HG02798 (cell line): ENCODE data around the gene ADH7.
A peak's percentile ranks its signal among the peaks of the same experiment; 100 is the strongest.
"Not testable (repeated sequence)": the region's sequence is repeated elsewhere in the genome, so short reads cannot be mapped to it uniquely, and the experiment has no call there.

Experiments used
- ATAC-seq: cut with Tn5 transposase; IDR thresholded peaks from one replicate; pipeline ENCODE4 v1.9.1; 2021; ENCODE audit warnings: mild to moderate bottlenecking; ENCODE audit not compliant: unreplicated experiment, poor library complexity

Gene ADH7

GRCh38 chr4:99430106-99430505 is 5.0 kb downstream of the ADH7 start:
- no peak for ATAC-seq

GRCh38 chr4:99417125-99417524 is 18.0 kb downstream of the ADH7 start:
- ATAC-seq: no peak

- ATAC-seq: not testable (repeated sequence)
These were observed 19.4 kb downstream of the ADH7 start for GRCh38 chr4:99415762-99416161.

GRCh38 chr4:99414902-99415301 is 20.2 kb downstream of the ADH7 start:
- ATAC-seq: not testable (repeated sequence)

DNA sequence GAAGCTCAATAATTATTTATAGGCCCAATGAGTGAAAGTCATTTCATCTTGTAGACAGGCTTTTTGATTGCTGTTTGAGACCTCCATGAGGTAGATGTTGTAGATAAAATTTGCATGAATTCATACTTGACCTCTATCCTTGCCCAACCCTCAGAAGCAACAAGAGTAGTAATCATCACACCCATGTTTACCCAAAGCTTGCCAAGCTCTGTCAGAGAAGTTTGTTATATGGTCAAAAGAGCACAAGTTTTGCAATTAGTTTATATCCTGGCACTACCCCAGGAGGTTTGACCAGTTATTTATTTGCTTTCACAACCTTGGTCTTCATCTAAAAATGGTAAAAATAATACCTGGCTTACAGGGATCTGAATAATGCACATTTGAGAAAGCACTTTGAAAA is 20.7 kb downstream of the ADH7 start:
- ATAC-seq: no peak

- ATAC-seq: no peak
These were observed 22.0 kb downstream of the ADH7 start for GRCh38 chr4:99413140-99413539.

- no peak for ATAC-seq
These were observed 24.1 kb downstream of the ADH7 start for GRCh38 chr4:99411041-99411440.

DNA sequence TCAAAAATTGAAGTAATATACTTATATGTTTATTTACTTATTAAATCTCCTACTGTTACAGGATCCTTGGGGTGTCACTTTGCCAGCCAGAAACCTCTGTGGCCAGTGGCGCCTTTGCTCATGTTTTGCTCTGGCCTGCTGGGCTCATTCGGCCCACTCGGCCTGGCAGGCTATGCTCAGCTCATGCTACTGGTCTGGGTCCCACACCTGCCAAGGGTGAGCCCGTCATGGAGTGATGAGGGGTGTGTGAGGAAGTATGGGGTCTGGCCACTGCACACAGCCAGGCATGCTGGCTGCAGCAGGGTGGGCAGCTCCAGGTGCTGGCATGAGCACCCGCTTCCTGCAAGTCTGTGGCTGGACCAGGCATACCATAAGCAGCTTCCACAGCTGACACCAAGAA is 25.1 kb downstream of the ADH7 start:
- no peak for ATAC-seq

GRCh38 chr4:99408346-99408745 is 26.8 kb downstream of the ADH7 start:
- no peak for ATAC-seq

GRCh38 chr4:99405433-99406115 is 29.6 kb downstream of the ADH7 start:
- ATAC-seq: peak; percentile 24

DNA sequence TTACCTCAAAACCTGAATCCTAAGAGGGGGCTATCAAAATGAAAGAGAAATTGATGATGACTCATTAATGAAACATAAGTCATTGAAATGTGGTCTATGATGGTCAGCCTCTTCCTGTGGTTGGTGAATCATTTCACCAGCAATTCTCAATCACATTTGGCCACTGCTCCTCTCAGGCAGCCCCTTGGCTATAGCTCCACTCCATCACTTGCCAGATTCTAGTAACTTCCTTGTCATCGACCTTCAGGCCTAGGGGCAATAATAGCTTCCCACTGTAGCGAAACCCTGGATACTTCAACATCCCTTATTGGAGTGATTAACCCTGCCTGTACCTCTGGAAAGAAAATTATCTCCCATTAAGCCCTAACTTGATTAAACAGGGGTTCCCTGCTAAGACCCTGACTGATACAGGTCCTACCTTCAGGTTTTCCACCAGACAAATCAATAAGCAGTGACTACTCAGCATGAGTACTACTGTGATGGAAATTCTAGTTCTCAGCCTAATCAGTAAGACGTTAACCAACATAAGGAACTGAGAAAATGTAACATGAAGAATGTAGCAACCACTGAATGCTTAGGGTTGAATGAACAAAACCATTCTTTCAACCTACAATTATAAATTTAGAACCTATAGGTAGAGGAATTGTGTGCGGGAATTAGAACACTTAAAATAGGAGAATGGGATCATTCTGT is 30.4 kb downstream of the ADH7 start:
- peak; percentile 83 for ATAC-seq

DNA sequence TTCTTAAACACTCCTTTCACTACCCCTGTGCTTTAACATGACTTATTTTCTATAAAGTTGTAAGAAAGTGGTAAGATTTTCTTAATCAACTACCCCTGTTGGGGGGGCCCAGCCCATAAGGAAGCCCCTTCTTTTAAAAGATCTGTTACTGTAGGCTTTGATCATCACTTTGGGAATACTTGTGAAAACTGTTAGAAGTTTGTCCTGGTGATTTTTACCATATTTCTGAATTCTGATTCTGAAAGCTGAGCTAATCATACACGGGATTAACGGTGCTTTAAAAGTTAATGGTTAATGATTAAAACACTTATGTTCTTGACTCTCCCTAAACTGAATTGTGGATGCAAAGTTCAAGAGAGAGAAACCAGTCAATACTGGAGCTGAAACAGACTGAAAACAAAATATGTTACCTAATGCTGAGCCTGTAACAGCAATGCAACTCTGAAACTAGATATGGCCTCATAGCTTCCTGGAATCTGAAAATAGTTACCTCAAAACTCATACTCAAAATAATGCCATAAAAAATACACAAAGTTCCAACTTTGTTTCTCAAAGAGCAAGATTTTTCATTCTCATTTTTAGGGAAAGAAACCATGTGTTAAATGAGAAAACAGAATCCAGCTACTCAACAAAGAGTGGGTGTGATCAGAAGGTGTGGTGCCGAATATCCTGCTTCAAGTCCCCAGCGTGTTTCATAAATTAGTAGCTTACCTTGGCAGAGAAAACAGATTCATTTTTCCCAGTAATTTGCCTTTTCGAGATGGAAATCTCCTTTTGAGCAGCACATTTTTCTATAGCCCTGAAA is 31.6 kb downstream of the ADH7 start:
- ATAC-seq: peak; percentile 75

DNA sequence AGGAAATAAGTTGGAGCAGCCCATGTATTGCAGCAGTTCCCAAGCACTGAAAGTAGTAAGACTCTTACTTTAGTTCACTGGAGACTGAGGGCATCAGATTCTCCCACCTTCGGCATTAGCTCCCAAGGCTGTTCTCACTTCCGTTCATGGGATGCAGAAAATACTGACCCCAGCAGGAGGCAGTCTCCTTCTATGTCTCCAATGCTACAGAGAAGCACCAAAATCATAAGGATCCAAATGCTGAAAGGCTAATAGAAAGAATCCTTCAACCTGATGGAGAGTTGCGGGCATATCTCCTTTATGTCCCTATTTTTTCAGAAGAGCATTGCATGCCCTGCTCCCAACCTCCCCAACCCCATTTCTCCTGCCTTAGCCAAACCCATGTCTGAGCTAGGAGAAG is 32.4 kb downstream of the ADH7 start:
- ATAC-seq: no peak

DNA sequence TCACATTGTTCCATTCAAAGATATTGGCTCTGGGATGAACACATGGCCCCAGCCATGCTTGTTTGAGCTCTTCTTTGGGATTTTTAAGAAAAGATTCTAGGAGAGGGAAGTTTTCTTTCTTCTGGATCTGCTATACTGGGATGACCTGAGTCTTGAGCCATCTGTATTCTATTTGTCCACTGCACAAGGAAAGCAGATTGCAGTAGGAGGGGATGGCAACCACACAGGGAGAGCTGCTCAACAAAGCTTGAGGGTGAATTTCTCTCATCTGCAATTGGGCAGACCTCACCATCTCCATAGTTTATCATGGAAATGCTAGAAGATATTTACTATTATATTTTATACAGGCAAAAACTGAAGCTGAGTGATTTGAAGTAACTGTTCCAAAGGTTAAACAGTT is 34.3 kb downstream of the ADH7 start:
- no peak for ATAC-seq

- no peak for ATAC-seq
These were observed 36.1 kb downstream of the ADH7 start for GRCh38 chr4:99399017-99399416.

GRCh38 chr4:99395595-99396364 is 39.4 kb downstream of the ADH7 start:
- ATAC-seq: no peak

GRCh38 chr4:99394896-99395295 is 40.2 kb downstream of the ADH7 start:
- ATAC-seq: no peak

GRCh38 chr4:99390055-99390454 is 45.1 kb downstream of the ADH7 start:
- ATAC-seq: no peak

DNA sequence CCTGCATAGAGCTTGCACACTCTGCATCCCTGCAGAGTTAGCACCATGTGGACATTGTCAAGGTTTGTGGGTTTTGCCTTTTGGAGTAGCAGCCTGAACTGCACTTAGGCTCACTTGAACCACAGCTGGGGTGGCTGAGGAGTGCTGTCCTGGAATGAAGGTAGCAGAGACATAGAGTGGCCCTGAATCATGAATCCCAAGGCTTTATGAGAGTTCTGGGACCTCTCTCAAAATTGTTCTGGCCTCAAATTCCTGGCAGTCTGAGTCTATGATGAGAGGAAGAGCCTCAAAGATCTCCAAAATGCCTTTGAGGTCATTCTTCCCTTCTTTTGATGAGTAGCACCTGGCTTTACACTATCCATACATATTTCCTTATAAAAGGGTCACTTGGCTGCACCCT is 45.5 kb downstream of the ADH7 start:
- no peak for ATAC-seq

- no peak for ATAC-seq
These were observed 51.2 kb downstream of the ADH7 start for GRCh38 chr4:99383833-99384392.
